T-helper 2 cell (primary cell): ENCODE data around the gene GSPT1.
A peak's percentile ranks its signal among the peaks of the same experiment; 100 is the strongest.
"Not testable (repeated sequence)": the region's sequence is repeated elsewhere in the genome, so short reads cannot be mapped to it uniquely, and the experiment has no call there.

Experiments used
- DNase-seq, 5 experiments: peaks; one replicate each; pipeline versions ENCODE4 v3.0.0 to v3.0.0-alpha.2; 2012 to 2022

Gene GSPT1

GRCh38 chr16:11851294-11852091, 64.3 kb downstream of the GSPT1 start, which contains the start of gene RSL1D1:
RSL1D1 (minus strand) TSS chr16:11851542; CDS start chr16:11851512, 30 bp downstream.
- peak; percentile 82 to 95 (median 89) for DNase-seq

DNA sequence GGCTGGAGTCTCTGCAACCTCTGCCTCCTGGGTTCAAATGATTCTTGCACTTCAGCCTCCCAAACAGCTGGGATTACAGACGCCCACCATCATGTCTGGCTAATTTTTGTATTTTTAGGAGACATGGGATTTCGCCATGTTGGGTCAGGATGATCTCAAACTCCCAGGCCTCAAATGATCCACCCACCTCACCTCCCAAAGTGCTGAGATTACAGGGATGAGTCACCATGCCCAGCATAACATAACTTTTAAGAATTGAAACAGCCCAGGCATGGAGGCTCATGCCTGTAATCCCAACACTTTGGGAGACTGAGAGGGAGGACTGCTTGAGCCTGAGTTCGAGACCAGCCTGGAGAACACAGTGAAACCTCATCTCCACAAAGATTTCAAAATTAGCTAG, 66.9 kb downstream of the GSPT1 start:
- no peak for DNase-seq

GRCh38 chr16:11844499-11844898, 71.3 kb downstream of the GSPT1 start:
- no peak for DNase-seq

- DNase-seq: no peak
Observed at GRCh38 chr16:11843861-11844260, 71.9 kb downstream of the GSPT1 start.

GRCh38 chr16:11843206-11843605, 72.5 kb downstream of the GSPT1 start:
- DNase-seq: no peak

DNA sequence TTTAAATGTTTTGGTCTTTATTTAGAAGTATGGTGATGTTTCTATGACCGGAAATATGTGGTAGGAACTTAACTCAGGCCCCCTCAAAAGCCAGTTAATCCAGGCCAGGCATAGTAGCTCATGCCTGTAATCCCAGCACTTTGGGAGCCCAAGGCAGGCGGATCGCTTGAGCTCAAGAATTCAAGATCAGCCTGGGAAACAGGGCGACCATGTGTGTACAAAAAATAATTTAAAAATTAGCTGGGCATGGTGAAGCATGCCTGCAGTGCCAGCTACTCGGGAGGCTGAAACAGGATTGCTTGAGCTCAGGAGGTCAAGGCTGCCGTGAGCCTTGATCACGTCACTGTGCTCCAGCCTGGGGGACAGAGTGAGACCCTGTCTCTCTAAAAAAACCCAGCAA, 74.7 kb downstream of the GSPT1 start:
- no peak for DNase-seq

DNA sequence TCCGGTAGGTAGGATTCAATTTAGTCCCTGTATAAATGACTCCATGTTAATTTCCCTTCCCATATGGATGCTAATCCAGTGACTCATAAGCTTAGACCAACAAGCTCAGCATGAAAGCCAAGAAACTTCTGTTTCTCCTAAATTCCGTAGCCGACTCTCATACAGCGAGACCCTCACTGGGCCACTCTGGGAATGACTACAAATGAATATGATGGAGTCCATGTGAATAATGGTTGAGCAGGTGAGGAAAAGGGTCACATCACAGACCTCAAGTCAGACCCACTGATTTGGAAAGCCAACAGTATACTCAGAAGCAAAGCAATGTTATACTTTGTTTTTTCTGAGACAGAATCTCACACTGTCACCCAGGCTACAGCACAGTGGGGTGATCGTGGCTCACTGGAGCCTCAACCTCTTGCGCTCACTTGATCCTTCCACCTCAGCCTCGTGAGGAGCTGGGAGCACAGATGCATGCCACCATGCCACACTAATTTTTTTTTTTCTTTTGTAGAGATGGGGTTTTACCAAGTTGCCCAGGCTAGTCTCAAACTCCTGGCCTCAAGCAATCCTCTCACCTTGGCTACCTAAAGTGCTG, 79.0 kb downstream of the GSPT1 start:
- no peak for DNase-seq

GRCh38 chr16:11835891-11836649, 79.7 kb downstream of the GSPT1 start:
- no peak for DNase-seq

DNA sequence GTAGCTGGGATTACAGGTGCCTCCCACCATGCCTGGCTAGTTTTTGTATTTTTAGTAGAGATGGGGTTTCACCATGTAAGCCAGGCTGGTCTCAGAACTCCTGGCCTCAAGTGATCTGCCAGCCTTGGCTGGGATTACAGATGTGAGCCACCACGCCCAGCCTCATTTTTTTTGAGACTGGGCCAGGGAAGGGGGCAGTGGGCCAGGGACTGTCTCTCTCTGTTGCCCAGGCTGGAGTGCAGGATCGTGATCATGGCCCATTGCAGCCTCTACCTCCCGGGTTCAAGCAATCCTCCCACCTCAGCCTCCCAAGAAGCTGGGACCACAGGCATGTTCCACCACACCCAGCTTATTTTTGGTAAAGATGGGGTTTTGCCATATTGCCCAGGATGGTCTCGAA, 80.4 kb downstream of the GSPT1 start:
- DNase-seq: no peak

GRCh38 chr16:11833951-11834695, 81.6 kb downstream of the GSPT1 start:
- peak in 1 of 5 experiments; percentile 13 for DNase-seq

DNA sequence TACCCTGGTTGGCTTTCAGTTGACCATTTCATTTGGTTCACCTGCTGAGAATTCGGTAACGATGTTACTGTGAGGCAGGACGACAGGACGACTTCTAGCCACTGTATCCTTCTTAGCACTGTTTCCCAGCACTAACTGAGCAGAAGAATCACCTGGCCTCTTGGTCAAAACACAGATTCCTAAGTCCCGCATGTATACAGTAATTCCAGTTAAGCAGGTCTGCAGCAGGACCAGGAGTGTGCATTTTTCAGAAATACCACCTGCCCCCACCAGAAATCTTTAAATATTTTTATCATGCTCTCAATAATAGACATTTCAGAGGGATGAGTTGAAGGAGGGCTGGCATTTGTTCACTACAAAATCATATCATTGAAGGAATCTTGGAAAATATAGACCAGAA, 87.1 kb downstream of the GSPT1 start:
- no peak for DNase-seq

- DNase-seq: not testable (repeated sequence)
Observed at GRCh38 chr16:11825520-11826165, 90.1 kb downstream of the GSPT1 start.

GRCh38 chr16:11824362-11824761, 91.4 kb downstream of the GSPT1 start:
- DNase-seq: no peak

- not testable (repeated sequence) for DNase-seq
Observed at GRCh38 chr16:11823645-11824044, 92.1 kb downstream of the GSPT1 start.

DNA sequence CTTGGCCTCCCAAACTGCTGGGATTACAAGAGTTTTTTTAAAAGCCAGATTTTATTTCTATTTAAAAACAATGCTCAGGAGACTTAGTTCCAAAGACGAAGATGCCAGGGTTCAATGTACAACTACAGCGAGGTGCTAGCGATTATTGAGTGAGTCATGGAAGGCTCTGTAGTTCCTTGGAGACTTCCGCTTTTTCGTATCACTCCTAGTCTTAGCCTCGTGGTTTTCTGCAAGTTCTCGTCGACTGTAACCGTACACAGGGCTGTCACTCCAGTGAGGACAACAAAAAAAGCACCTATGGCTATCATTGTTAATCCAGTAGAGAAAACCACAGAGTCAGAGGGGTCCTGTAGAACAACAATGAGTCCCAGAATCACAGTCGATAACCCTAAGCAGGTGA, 96.0 kb downstream of the GSPT1 start:
- no peak for DNase-seq

DNA sequence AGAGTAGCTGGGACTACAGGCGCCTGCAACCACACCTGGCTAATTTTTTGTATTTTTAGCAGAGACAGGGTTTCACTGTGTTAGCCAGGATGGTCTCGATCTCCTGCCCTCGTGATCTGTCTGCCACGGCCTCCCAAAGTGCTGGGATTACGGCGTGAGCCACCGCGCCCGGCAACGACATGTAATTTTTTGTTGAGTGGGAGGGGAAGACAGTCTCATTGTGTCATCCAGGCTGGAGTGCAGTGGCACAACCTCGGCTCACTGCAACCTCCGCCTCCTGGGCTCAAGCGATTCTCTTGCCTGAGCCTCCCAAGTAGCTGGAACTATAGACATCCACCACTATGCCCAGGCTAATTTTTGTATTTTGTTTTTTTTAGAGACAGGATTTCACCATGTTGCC, 96.8 kb downstream of the GSPT1 start:
- DNase-seq: not testable (repeated sequence)
